HCT116 (cell line): Measurements from ENCODE around the gene GFOD1. TPM values are rescaled to one million over a fixed set of nuclear protein-coding genes. Genes with fewer than 3 reads are reported as not detected.

Source experiments
- ATAC-seq: fragments of 200-7000 bp; cut with Tn5 transposase; 2 replicates; pipeline ENCODE4 v1.9.1; 2020; ENCODE audit warnings: mild to moderate bottlenecking, moderate library complexity
- BruUV-seq: library from RNA; stranded (reverse); fragments of 400-500 nt; replicated peaks from 2 replicates; lab custom pipeline; 2021; lab: Mats Ljungman, UMichigan
- CTCF ChIA-PET: fragments of 300-600 bp; sonication (Branson Sonifier 250); formaldehyde crosslinking; loops from one replicate; lab custom pipeline; 2021; ENCODE audit warnings: antibody characterized with exemption; lab: Charles Lee
- POLR2A ChIA-PET: fragments of 300-600, 350-600 bp; sonication (Branson Sonifier 250); formaldehyde crosslinking; loops from one replicate; lab custom pipeline; 2021; ENCODE audit warnings: antibody characterized with exemption; lab: Charles Lee
- RAD21 ChIA-PET, 2 experiments: fragments of 300-600 bp; sonication (Branson Sonifier 250); formaldehyde crosslinking; loops; one replicate each; lab custom pipeline; 2023; ENCODE audit warnings: low total read pairs in 2 of 2; ENCODE audit not compliant: uncharacterized antibody in 2 of 2, unreplicated experiment in 2 of 2, low non-redundant PET in 1 of 2; lab: Charles Lee
- DNase-seq: peaks from one replicate; pipeline ENCODE4 v3.0.0-alpha.2; 2010; ENCODE audit warnings: low read depth, low spot score
- H2AFZ ChIP-seq: fragments of 200-600 bp; shearing (Covaris generic), sonication (generic); 2 replicates; pipeline ENCODE4 v1.6.1; 2017; ENCODE audit warnings: low read depth, mixed run types, mixed read lengths, antibody characterized with exemption, low read length; ENCODE audit not compliant: poor library complexity, severe bottlenecking
- H3K27ac ChIP-seq: 2 replicates; pipeline ENCODE4 v1.5.1; 2012; ENCODE audit warnings: low read depth, low read length
- H3K27me3 ChIP-seq: fragments of 200-600 bp; sonication (generic); 2 replicates; pipeline ENCODE4 v1.6.1; 2016; ENCODE audit warnings: mixed run types, low read length, mixed read lengths; ENCODE audit not compliant: insufficient read depth
- H3K36me3 ChIP-seq, 2 experiments: fragments of 200-500 bp in 1 of 2; fragments of 200-600 bp in 1 of 2; sonication (Bioruptor generic) in 1 of 2; sonication (generic) in 1 of 2; 2 replicates each; pipeline versions ENCODE4 v1.5.1 to v1.6.1; 2014 to 2016; ENCODE audit warnings: low read length in 2 of 2, inconsistent platforms in 1 of 2, mixed read lengths in 1 of 2, mixed run types in 1 of 2; ENCODE audit not compliant: insufficient read depth in 2 of 2, control insufficient read depth in 1 of 2
- H3K4me1 ChIP-seq, 2 experiments: fragments of 200-600 bp in 1 of 2; sonication (generic) in 1 of 2; 2 replicates each; pipeline versions ENCODE4 v1.5.1 to v1.6.1; 2012 to 2017; ENCODE audit warnings: low read length in 2 of 2, inconsistent platforms in 1 of 2, mild to moderate bottlenecking in 1 of 2, mixed read lengths in 1 of 2, mixed run types in 1 of 2, moderate library complexity in 1 of 2; ENCODE audit not compliant: insufficient read depth in 2 of 2, control insufficient read depth in 1 of 2
- H3K4me2 ChIP-seq: fragments of 200-600 bp; sonication (generic); 2 replicates; pipeline ENCODE4 v1.6.1; 2017; ENCODE audit warnings: mixed run types, low read length, mixed read lengths
- H3K4me3 ChIP-seq, 2 experiments: fragments of 200-600 bp in 1 of 2; sonication (generic) in 1 of 2; replicated peaks in 1 of 2; 2 replicates each; pipeline ENCODE4 v1.5.1; 2011 to 2016; ENCODE audit warnings: low read length in 2 of 2, control low read depth in 1 of 2, low read depth in 1 of 2, mild to moderate bottlenecking in 1 of 2, mixed read lengths in 1 of 2, mixed run types in 1 of 2
- H3K79me2 ChIP-seq: fragments of 200-600 bp; sonication (generic); 2 replicates; pipeline ENCODE4 v1.6.1; 2017; ENCODE audit warnings: mild to moderate bottlenecking, mixed run types, low read length, moderate library complexity, mixed read lengths; ENCODE audit not compliant: insufficient read depth
- H3K9ac ChIP-seq: fragments of 200-600 bp; sonication (generic); 2 replicates; pipeline ENCODE4 v1.6.1; 2016; ENCODE audit warnings: low read length, mixed read lengths
- H3K9me2 ChIP-seq: fragments of 200-600 bp; sonication (generic), shearing (Covaris generic); 2 replicates; pipeline ENCODE4 v1.6.1; 2017; ENCODE audit warnings: mixed run types, mild to moderate bottlenecking, moderate library complexity; ENCODE audit not compliant: insufficient read depth
- H3K9me3 ChIP-seq, 2 experiments: fragments of 200-500 bp in 1 of 2; fragments of 200-600 bp in 1 of 2; sonication (Bioruptor generic) in 1 of 2; sonication (generic) in 1 of 2; 2 replicates each; pipeline ENCODE4 v1.6.1; 2014 to 2017; ENCODE audit warnings: low read length in 2 of 2, mixed read lengths in 2 of 2, inconsistent platforms in 1 of 2, low read depth in 1 of 2, mild to moderate bottlenecking in 1 of 2, mixed run types in 1 of 2, moderate library complexity in 1 of 2; ENCODE audit not compliant: control insufficient read depth in 1 of 2, insufficient read depth in 1 of 2
- H4K20me1 ChIP-seq: fragments of 200-600 bp; sonication (generic), shearing (Covaris generic); 2 replicates; pipeline ENCODE4 v1.6.1; 2017; ENCODE audit warnings: mixed run types, mild to moderate bottlenecking, moderate library complexity; ENCODE audit not compliant: insufficient read depth
- ATF3 ChIP-seq: IDR thresholded peaks from 2 replicates; pipeline ENCODE4 v1.6.1; 2012
- EGR1 ChIP-seq: IDR thresholded peaks from 2 replicates; pipeline ENCODE4 v1.6.1; 2012; ENCODE audit warnings: low read depth
- ELF1 ChIP-seq: IDR thresholded peaks from 2 replicates; pipeline ENCODE4 v1.6.1; 2012; ENCODE audit warnings: low read depth, borderline replicate concordance
- MAX ChIP-seq: IDR thresholded peaks from 2 replicates; pipeline ENCODE4 v1.6.1; 2012
- POLR2AphosphoS5 ChIP-seq: IDR thresholded peaks from 2 replicates; pipeline ENCODE4 v1.6.1; 2011; ENCODE audit warnings: mild to moderate bottlenecking, low read depth, low read length, moderate library complexity
- ZBTB33 ChIP-seq: IDR thresholded peaks from 2 replicates; pipeline ENCODE4 v1.6.1; 2011; ENCODE audit warnings: mild to moderate bottlenecking, low read length, moderate library complexity; ENCODE audit not compliant: insufficient replicate concordance; ENCODE audit errors: extremely low read depth
- ZFX ChIP-seq: fragments of 450-650 bp; IDR thresholded peaks from 2 replicates; pipeline ENCODE4 v1.6.1; 2017
- ZNF274 ChIP-seq: fragments of 200-500 bp; sonication (Bioruptor generic); IDR thresholded peaks from 2 replicates; pipeline ENCODE4 v1.6.1; 2014; ENCODE audit warnings: mild to moderate bottlenecking, low read depth, low read length, inconsistent platforms
- intact Hi-C: fragments of 100-400 bp; cut with micrococcal nuclease; formaldehyde crosslinking; loops from 2 replicates; pipeline ENCODE4 v1.10.0; 2022
- total RNA-seq: library from RNA; stranded (reverse); gene quantifications from one replicate; pipeline ENCODE4 v1.2.1, GENCODE V29; 2021; ENCODE audit not compliant: unreplicated experiment

The GFOD1 gene
- total RNA-seq, 1 experiment from 2014 or later = 3.8 TPM

- no peaks in the 10 kb centered on the region for H3K9me2 ChIP-seq
- no peaks in the 10 kb centered on the region for H3K27me3 ChIP-seq
- H3K9me3 ChIP-seq = no peaks in the 10 kb centered on the region
- H3K9ac ChIP-seq = no peak overlapping the region
- no TSS peak for BruUV-seq
- H3K27ac ChIP-seq = no peak overlapping the region
- ChIA-PET CTCF (no interaction called here), RAD21 (no interaction called here), POLR2A (no interaction called here)
- peak overlapping the region; percentile 48; the same call in 1 of the 2 replicates for H3K4me2 ChIP-seq
- peaks cover 13 to 34% of the 10 kb centered on the region in 2 experiments for H3K4me1 ChIP-seq
- H3K79me2 ChIP-seq = no peaks in the 10 kb centered on the region
- H4K20me1 ChIP-seq = no peaks in the 10 kb centered on the region
- no peaks in the 10 kb centered on the region for H3K36me3 ChIP-seq
- H2AFZ ChIP-seq = no peak overlapping the region
- intact Hi-C loops = no loop called here
- ATAC-seq (no peak), DNase-seq (no peak)
- H3K4me3 ChIP-seq = no peak overlapping the region
- no peak for TF ChIP-seq POLR2AphosphoS5
- no peak for TF ChIP-seq MAX
- TF ChIP-seq ATF3 = no peak
- no peak for TF ChIP-seq ZFX
- no peak for TF ChIP-seq ZBTB33
- no peak for TF ChIP-seq EGR1
- TF ChIP-seq ZNF274 = no peak
- TF ChIP-seq ELF1 = no peak
Measured at GRCh38 chr6:13453153-13453552, 34.2 kb downstream of the GFOD1 start.
